Hindlimb muscle (tissue), 1 donor: ENCODE results near the gene SH2B3. TPM values are rescaled to one million over a fixed set of nuclear protein-coding genes. Genes with fewer than 3 reads are reported as not detected.

ENCODE experiments used
- DNase-seq: peaks from one replicate; pipeline ENCODE4 v3.0.0-alpha.2; 2013
- polyA plus RNA-seq: library from polyadenylated mRNA; unstranded; fragments of 120-200 nt; gene quantifications from one replicate; pipeline ENCODE4 v1.2.1, GENCODE V29; 2013; ENCODE audit not compliant: insufficient read length

Gene SH2B3
- polyA plus RNA-seq, 1 donor: 19.1 TPM

- no peak for DNase-seq
These were observed 4.2 kb downstream of the SH2B3 start for GRCh38 chr12:111409780-111410430.

GRCh38 chr12:111410431-111411184, 4.9 kb downstream of the SH2B3 start:
- DNase-seq: no peak

- DNase-seq: no peak
These were observed 5.6 kb downstream of the SH2B3 start for GRCh38 chr12:111411185-111411764.

GRCh38 chr12:111412007-111412829, 6.5 kb downstream of the SH2B3 start:
- no peak for DNase-seq

- no peak for DNase-seq
These were observed 7.2 kb downstream of the SH2B3 start for GRCh38 chr12:111412830-111413441.

GRCh38 chr12:111413442-111414086, 7.8 kb downstream of the SH2B3 start:
- no peak for DNase-seq

GRCh38 chr12:111414711-111415252, 9.1 kb downstream of the SH2B3 start:
- no peak for DNase-seq

GRCh38 chr12:111417290-111417689, 11.6 kb downstream of the SH2B3 start:
- DNase-seq: no peak

- DNase-seq: no peak
These were observed 12.3 kb downstream of the SH2B3 start for GRCh38 chr12:111417784-111418593.

- no peak for DNase-seq
These were observed 12.8 kb downstream of the SH2B3 start for GRCh38 chr12:111418594-111418880.

DNA sequence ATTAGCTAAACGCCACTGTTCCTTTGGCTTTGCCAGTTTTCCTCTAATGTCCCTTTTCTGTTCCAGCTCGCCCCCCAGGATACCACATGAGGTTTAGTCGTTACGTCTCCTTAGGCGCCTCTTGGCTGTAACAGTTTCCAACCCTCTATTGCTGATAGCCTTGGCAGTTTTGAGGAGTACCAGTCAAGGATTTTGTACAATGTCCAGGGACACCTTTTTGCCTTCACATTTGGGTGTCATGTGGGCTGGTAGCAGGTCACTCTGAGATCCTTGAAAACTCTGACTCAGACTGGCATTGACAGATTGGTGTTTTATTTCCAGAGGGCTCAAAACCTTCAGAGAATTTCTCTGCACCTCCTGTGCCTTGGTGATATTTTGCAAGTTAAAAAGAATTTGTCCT, 14.1 kb downstream of the SH2B3 start:
- no peak for DNase-seq

DNA sequence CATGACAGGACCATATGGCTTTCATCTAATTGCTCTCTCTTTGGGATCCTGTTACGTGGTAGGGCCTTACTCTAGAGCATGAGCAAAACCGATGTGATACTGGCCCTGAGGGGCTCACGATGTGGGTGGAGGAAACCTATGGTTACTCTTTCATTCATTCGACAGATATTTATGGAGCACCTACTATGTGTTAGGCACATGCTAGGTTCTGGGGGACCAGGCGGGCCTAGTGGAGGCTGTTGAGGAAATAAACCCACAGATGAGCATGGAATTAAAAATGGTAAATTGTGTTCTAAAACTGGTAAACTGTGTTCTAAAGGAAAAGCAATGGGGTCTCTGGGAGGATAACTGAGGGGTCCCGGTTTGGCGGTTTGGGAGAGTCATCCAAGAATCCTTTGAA, 14.8 kb downstream of the SH2B3 start:
- no peak for DNase-seq

GRCh38 chr12:111424189-111424792, 18.6 kb downstream of the SH2B3 start:
- no peak for DNase-seq

DNA sequence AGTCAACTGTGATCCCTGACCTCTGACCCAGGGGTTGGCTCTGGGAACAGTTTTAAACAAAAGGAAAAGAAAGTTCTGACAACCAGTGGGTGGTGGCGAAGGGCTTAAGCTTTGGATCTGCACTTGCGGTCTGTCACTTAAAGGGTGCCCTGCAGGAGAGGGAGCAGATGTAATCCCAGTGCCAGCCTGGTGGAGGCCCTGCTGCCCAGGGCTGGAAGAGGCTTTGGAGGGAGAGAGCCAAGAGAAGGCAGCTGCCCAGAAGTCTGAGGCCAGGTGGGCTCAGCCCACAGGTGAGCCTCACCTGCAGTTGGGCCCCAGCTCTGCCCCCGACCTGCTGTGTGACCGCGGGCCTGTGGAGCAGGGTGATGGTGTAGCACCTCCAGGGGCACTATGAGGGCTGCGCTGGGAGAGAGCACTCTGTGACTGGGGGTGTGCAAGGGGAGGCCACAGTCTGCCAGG, 19.1 kb downstream of the SH2B3 start:
- DNase-seq: no peak

DNA sequence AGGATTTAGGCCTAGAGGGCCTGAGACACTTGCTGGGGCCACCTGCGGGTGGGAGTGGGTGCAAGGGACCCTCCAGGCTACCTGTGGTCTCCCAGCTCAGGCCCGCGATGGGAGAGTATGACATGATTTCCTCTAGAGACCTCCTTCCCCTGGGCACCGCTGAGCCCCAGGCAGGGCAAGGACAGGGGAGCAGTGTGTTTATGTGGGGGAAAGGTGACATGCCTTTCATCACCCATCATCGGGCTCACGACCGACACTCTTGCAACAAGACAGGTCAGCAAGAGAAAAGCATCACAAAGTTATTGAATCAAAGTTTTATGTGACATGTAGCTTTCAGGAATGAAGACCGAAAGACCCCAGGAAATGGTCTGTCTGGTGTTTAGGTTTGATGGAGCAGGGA, 19.9 kb downstream of the SH2B3 start:
- DNase-seq: no peak

DNA sequence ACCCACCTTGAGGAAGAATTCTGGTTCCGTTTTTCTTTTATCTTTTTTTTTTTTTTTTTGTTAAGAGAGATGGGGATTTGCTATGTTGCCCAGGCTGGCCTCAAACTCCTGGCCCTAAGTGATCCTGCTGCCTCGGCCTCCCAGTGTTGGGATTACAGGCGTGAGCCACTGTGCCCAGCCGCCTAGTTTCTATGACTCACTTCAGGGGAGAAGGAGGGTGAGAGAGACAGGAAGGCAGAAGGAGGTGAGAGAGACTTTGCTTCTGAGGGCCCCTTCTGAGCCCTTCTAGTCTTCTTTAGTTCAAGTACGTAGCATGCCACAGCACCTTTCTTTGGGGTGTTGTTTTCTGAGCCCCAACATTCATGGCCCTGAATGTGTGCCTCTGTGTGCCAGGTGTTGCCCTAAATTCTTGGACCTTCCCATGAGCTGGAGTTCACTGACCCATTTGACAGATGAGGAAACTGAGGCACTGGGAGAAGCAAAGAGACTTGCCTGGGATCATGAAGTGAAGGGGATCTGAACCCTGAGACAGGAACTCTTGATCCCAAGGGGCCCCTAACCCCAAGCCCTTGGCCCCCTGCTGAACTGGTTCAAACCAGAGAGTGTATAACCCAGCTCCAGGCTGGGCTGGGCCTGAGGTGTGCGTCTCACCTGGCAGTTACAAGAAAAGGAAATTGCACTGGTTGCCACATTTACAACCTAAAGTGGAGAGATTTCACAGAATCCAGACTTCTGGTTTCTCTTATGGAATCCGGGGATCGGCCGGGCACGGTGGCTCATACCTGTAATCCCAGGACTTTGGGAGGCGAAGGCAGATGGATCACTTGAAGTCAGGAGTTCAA, 20.8 kb downstream of the SH2B3 start:
- no peak for DNase-seq

- no peak for DNase-seq
These were observed 21.8 kb downstream of the SH2B3 start for GRCh38 chr12:111427417-111428074.

- no peak for DNase-seq
These were observed 22.5 kb downstream of the SH2B3 start for GRCh38 chr12:111428081-111428727.
